Common myeloid progenitor, CD34-positive (primary cell): Measurements from ENCODE around the gene SCTR.

Experiments used
- CTCF ChIA-PET: fragments of 350-600 bp; sonication (Branson Sonifier 250); formaldehyde crosslinking; loops from one replicate; lab custom pipeline; 2021; ENCODE audit warnings: antibody characterized with exemption; lab: Charles Lee
- POLR2A ChIA-PET: fragments of 350-600 bp; sonication (Branson Sonifier 250); formaldehyde crosslinking; loops from one replicate; lab custom pipeline; 2021; ENCODE audit warnings: antibody characterized with exemption; lab: Charles Lee
- DNase-seq, 3 donors: peaks; one replicate each; pipeline versions ENCODE4 v3.0.0 to v3.0.0-alpha.2; 2013
- H3K27ac ChIP-seq, 2 experiments: 1 replicate in 1 of 2; 2 replicates in 1 of 2; pipeline ENCODE4 v1.7.0; 2013; ENCODE audit warnings: inconsistent platforms in 2 of 2, low read length in 2 of 2, mild to moderate bottlenecking in 2 of 2, low read depth in 1 of 2, moderate library complexity in 1 of 2; ENCODE audit not compliant: severe bottlenecking in 2 of 2, insufficient read depth in 1 of 2, poor library complexity in 1 of 2
- H3K27me3 ChIP-seq, 5 experiments: replicated peaks in 2 of 5; 1 replicate in 3 of 5; 2 replicates in 2 of 5; pipeline versions ENCODE4 v1.6.1 to v1.7.0; 2013; ENCODE audit warnings: low read length in 4 of 5, mild to moderate bottlenecking in 2 of 5, moderate library complexity in 2 of 5, inconsistent platforms in 1 of 5; ENCODE audit not compliant: insufficient read depth in 5 of 5, control insufficient read depth in 4 of 5
- H3K36me3 ChIP-seq, 4 experiments: 1 replicate in 2 of 4; 2 replicates in 2 of 4; pipeline versions ENCODE4 v1.6.1 to v1.7.0; 2013; ENCODE audit warnings: low read length in 3 of 4, control low read depth in 1 of 4, mild to moderate bottlenecking in 1 of 4; ENCODE audit not compliant: control insufficient read depth in 4 of 4, insufficient read depth in 4 of 4
- H3K4me1 ChIP-seq, 4 experiments: 1 replicate in 3 of 4; 2 replicates in 1 of 4; pipeline versions ENCODE4 v1.6.1 to v1.7.1; 2013; ENCODE audit warnings: low read length in 3 of 4, mild to moderate bottlenecking in 3 of 4, control low read depth in 1 of 4, inconsistent platforms in 1 of 4, moderate library complexity in 1 of 4; ENCODE audit not compliant: control insufficient read depth in 4 of 4, insufficient read depth in 4 of 4; ENCODE audit errors: control extremely low read depth in 1 of 4
- H3K4me3 ChIP-seq, 7 experiments: 1 replicate in 4 of 7; 2 replicates in 3 of 7; pipeline versions ENCODE4 v1.5.1 to v1.7.0; 2013; ENCODE audit warnings: mild to moderate bottlenecking in 7 of 7, low read length in 6 of 7, moderate library complexity in 6 of 7, inconsistent platforms in 2 of 7, low read depth in 2 of 7, control low read depth in 1 of 7; ENCODE audit not compliant: insufficient read depth in 4 of 7, control insufficient read depth in 1 of 7; ENCODE audit errors: extremely low read depth in 1 of 7
- H3K9me3 ChIP-seq, 5 experiments: 1 replicate in 4 of 5; 2 replicates in 1 of 5; pipeline versions ENCODE4 v1.6.1 to v1.7.1; 2013; ENCODE audit warnings: low read length in 4 of 5, mild to moderate bottlenecking in 2 of 5, inconsistent platforms in 1 of 5, low read depth in 1 of 5, moderate library complexity in 1 of 5; ENCODE audit not compliant: control insufficient read depth in 4 of 5, insufficient read depth in 2 of 5; ENCODE audit errors: control extremely low read depth in 1 of 5
- WGBS: methylation state at CpG from one replicate; pipeline ENCODE4 v1.1.5; 2013; ENCODE audit not compliant: insufficient coverage; 5-methylcytosine and 5-hydroxymethylcytosine counted together

Gene SCTR

GRCh38 chr2:119435953-119436297 is 88.4 kb downstream of the SCTR start:
- DNase-seq: no peak
- H3K4me1 ChIP-seq: peaks cover 0 to 16% (median 12%) of the 10 kb centered on the region in 4 experiments
- ChIA-PET CTCF (interaction anchor here (1.2 kb wide), 1 partner anchor 39 kb away, joined by 3 read pairs; no protein-coding TSS in a partner anchor), POLR2A (no interaction called here)
- no peak overlapping the region for H3K4me3 ChIP-seq
- no peaks in the 10 kb centered on the region for H3K36me3 ChIP-seq
- H3K9me3 ChIP-seq: no peaks in the 10 kb centered on the region
- no peak overlapping the region for H3K27ac ChIP-seq
- WGBS: 81% methylated on average over 7 of the region's 7 CpGs
- H3K27me3 ChIP-seq: peaks cover 0 to 25% (median 10%) of the 10 kb centered on the region in 5 experiments

- Histone ChIP-seq H3K27ac (no peak overlapping the region), H3K36me3 (no peaks in the 10 kb centered on the region), H3K4me1 (peaks cover 0 to 16% (median 12%) of the 10 kb centered on the region in 4 experiments), H3K4me3 (no peak overlapping the region), H3K27me3 (peaks cover 0 to 26% (median 13%) of the 10 kb centered on the region in 5 experiments), H3K9me3 (no peaks in the 10 kb centered on the region)
- 95% methylated on average over 6 of the region's 6 CpGs for WGBS
- ChIA-PET POLR2A (no interaction called here), CTCF (interaction anchor here (1.0 to 1.2 kb wide), 2 partner anchors 40 to 199 kb away, joined by 3 read pairs; no protein-coding TSS in a partner anchor)
- no peak for DNase-seq
Observed at GRCh38 chr2:119435081-119435952, 89.0 kb downstream of the SCTR start.

GRCh38 chr2:119434664-119435063 is 89.6 kb downstream of the SCTR start:
- Histone ChIP-seq H3K27me3 (peaks cover 0 to 26% (median 14%) of the 10 kb centered on the region in 5 experiments), H3K27ac (no peak overlapping the region), H3K9me3 (no peaks in the 10 kb centered on the region), H3K4me3 (no peak overlapping the region), H3K4me1 (peaks cover 0 to 16% (median 12%) of the 10 kb centered on the region in 4 experiments), H3K36me3 (no peaks in the 10 kb centered on the region)
- CTCF ChIA-PET: interaction anchor here (1.0 to 1.2 kb wide), 2 partner anchors 41 to 200 kb away, joined by 3 read pairs; no protein-coding TSS in a partner anchor
- POLR2A ChIA-PET: no interaction called here
- WGBS: 97% methylated on average over 6 of the region's 6 CpGs
- no peak for DNase-seq

GRCh38 chr2:119433636-119434327 is 90.5 kb downstream of the SCTR start:
- Histone ChIP-seq H3K9me3 (no peaks in the 10 kb centered on the region), H3K36me3 (no peaks in the 10 kb centered on the region), H3K4me1 (peaks cover 0 to 16% (median 12%) of the 10 kb centered on the region in 4 experiments), H3K27me3 (peaks cover 0 to 30% (median 14%) of the 10 kb centered on the region in 5 experiments), H3K27ac (no peak overlapping the region), H3K4me3 (no peak overlapping the region)
- POLR2A ChIA-PET: no interaction called here
- no peak for DNase-seq
- CTCF ChIA-PET: interaction anchor here (0.6 to 1.4 kb wide), 3 partner anchors 43 to 86 kb away, joined by 3 to 5 read pairs (median 4); no protein-coding TSS in a partner anchor
- 94% methylated on average over 4 of the region's 10 CpGs for WGBS

- no peak overlapping the region for H3K27ac ChIP-seq
- ChIA-PET POLR2A (no interaction called here), CTCF (interaction anchor here (1.0 to 1.4 kb wide), 2 partner anchors 44 to 87 kb away, joined by 3 to 4 read pairs; no protein-coding TSS in a partner anchor)
- peaks cover 0 to 30% (median 16%) of the 10 kb centered on the region in 5 experiments for H3K27me3 ChIP-seq
- H3K4me1 ChIP-seq: peaks cover 0 to 16% (median 12%) of the 10 kb centered on the region in 4 experiments
- no peaks in the 10 kb centered on the region for H3K36me3 ChIP-seq
- H3K4me3 ChIP-seq: peak overlapping the region in 2 of 7 experiments; percentile 61 to 65
- 98% methylated on average over 17 of the region's 17 CpGs for WGBS
- DNase-seq: no peak
- no peaks in the 10 kb centered on the region for H3K9me3 ChIP-seq
Observed at GRCh38 chr2:119432851-119433522, 91.3 kb downstream of the SCTR start.

GRCh38 chr2:119431976-119432850 is 92.1 kb downstream of the SCTR start:
- Histone ChIP-seq H3K27ac (no peak overlapping the region), H3K4me1 (peaks cover 0 to 16% (median 12%) of the 10 kb centered on the region in 4 experiments), H3K4me3 (peak overlapping the region in 6 of 7 experiments; percentile 2 to 65 (median 45)), H3K9me3 (no peaks in the 10 kb centered on the region), H3K36me3 (no peaks in the 10 kb centered on the region), H3K27me3 (peaks cover 0 to 30% (median 16%) of the 10 kb centered on the region in 5 experiments)
- 7% methylated on average over 39 of the region's 53 CpGs for WGBS
- peak in 2 of 3 donors; percentile 18 to 32 for DNase-seq
- CTCF ChIA-PET: interaction anchor here (1.2 kb wide), 1 partner anchor 12 kb away, joined by 3 read pairs; no protein-coding TSS in a partner anchor
- POLR2A ChIA-PET: no interaction called here
